Measurements from ENCODE around the gene MTARC2. TPM values are rescaled to one million over a fixed set of nuclear protein-coding genes. Genes with fewer than 3 reads are reported as not detected.
"Not testable (repeated sequence)": the region's sequence is repeated elsewhere in the genome, so short reads cannot be mapped to it uniquely, and the experiment has no call there.

Gene MTARC2
- total and polyA plus RNA-seq, 8 donors = 41.2 to 84.3 (median 80.9) TPM

GRCh38 chr1:220732137-220732536 is 16.0 kb upstream of the MTARC2 start:
- no peaks in the 10 kb centered on the region for H3K36me3 ChIP-seq
- no peaks in the 10 kb centered on the region for H3K9me3 ChIP-seq
- DNase-seq = no peak
- peak overlapping the region; percentile 72 to 81 for H3K27ac ChIP-seq
- TF ChIP-seq CTCF (IDR thresholded peaks at IDR 0.05) = no peak
- H3K4me3 ChIP-seq = no peak overlapping the region
- peaks cover 0 to 18% of the 10 kb centered on the region in 2 donors for H3K4me1 ChIP-seq
- no peak for ATAC-seq
- intact Hi-C loops (cut with DNase I) = loop anchor here in 1 of 2 donors (5.0 kb wide), 1 partner anchor 40 kb away; the partner anchor contains the start of gene C1orf115
- H3K27me3 ChIP-seq = no peaks in the 10 kb centered on the region

GRCh38 chr1:220732621-220733020 is 15.5 kb upstream of the MTARC2 start:
- H3K4me3 ChIP-seq = peak overlapping the region in 1 of 2 donors; percentile 11
- intact Hi-C loops (cut with DNase I) = loop anchor here in 1 of 2 donors (5.0 kb wide), 1 partner anchor 40 kb away; the partner anchor contains the start of gene C1orf115
- TF ChIP-seq CTCF (IDR thresholded peaks at IDR 0.05) = no peak
- H3K27ac ChIP-seq = peak overlapping the region; percentile 72 to 81
- H3K9me3 ChIP-seq = no peaks in the 10 kb centered on the region
- peak; percentile 19 for ATAC-seq
- no peaks in the 10 kb centered on the region for H3K27me3 ChIP-seq
- peaks cover 0 to 18% of the 10 kb centered on the region in 2 donors for H3K4me1 ChIP-seq
- no peak for DNase-seq
- H3K36me3 ChIP-seq = no peaks in the 10 kb centered on the region

- Histone ChIP-seq H3K4me3 (peak overlapping the region in 1 of 2 donors; percentile 11), H3K9me3 (no peaks in the 10 kb centered on the region), H3K27me3 (no peaks in the 10 kb centered on the region), H3K36me3 (no peaks in the 10 kb centered on the region), H3K27ac (peak overlapping the region; percentile 72 to 81), H3K4me1 (peaks cover 0 to 18% of the 10 kb centered on the region in 2 donors)
- peak; percentile 77 to 83 for TF ChIP-seq CTCF (IDR thresholded peaks at IDR 0.05)
- intact Hi-C loops (cut with DNase I) = loop anchor here in 1 of 2 donors (5.0 kb wide), 1 partner anchor 41 kb away; the partner anchor contains the start of gene C1orf115
- peak; percentile 94 for ATAC-seq
- peak; percentile 55 to 88 (median 82) for DNase-seq
Measured at GRCh38 chr1:220733086-220733601, 15.0 kb upstream of the MTARC2 start.

DNA sequence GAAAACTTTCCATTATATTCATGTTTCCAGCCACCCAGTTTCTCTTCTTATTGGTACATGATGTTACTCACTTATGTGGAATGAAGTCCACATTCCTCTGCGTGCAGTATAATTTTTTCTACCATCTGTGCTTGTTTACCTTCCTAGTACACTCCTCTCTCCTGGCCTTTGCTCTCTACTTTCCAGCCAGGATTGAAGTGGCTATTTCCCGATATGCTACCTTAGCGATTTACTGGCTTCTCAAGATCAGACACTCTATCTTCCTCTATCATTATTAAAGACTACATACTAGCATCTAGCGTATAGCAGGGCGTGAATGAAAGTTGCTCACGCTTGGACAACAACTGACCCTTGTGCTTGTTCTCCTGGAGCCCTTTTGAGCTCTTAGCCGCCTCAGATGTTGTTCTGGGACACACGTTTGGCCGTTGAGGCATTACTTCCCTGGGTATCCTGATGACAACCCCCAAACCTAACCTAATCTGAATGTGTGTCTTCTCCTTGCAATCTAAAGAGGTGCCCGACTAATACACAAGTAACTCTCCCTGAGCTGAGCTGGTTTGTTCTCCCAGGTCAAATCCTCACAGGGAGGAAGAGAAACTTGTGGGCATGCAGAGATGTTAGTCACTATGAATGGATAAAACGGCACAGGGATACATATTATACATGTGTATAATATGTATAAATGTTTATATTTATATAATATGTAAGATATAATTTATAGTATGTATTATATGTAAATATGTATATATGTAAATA is 13.4 kb upstream of the MTARC2 start:
- no peaks in the 10 kb centered on the region for H3K27me3 ChIP-seq
- TF ChIP-seq CTCF (IDR thresholded peaks at IDR 0.05) = no peak
- H3K4me1 ChIP-seq = peaks cover 0 to 18% of the 10 kb centered on the region in 2 donors
- H3K9me3 ChIP-seq = no peaks in the 10 kb centered on the region
- DNase-seq (no peak), ATAC-seq (peak; percentile 87)
- no peaks in the 10 kb centered on the region for H3K36me3 ChIP-seq
- intact Hi-C loops (cut with DNase I) = loop anchor here in 1 of 2 donors (5.0 kb wide), 1 partner anchor 42 kb away; the partner anchor contains the start of gene C1orf115
- peak overlapping the region; percentile 31 to 57 for H3K27ac ChIP-seq
- H3K4me3 ChIP-seq = no peak overlapping the region

DNA sequence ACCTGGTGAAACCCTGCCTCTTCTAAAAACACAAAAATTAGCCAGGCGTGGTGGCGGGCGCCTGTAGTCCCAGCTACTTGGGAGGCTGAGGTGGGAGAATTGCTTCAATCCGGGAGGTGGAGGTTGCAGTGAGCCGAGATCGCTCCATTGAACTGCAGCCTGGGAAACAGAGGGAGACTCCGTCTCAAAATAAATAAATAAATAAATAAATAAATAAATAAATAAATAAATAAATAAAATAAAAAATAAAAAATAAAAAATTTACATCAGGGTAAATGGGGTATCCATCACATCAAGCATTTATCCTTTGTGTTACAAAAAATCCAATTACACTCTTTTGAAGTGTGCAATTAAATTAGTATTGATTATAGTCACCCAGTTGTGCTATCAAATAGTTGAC is 11.8 kb upstream of the MTARC2 start:
- H3K4me3 ChIP-seq; intact Hi-C loops (cut with DNase I); H3K27me3 ChIP-seq; DNase-seq; H3K27ac ChIP-seq; ATAC-seq; H3K36me3 ChIP-seq; H3K9me3 ChIP-seq: not testable (repeated sequence)
- H3K4me1 ChIP-seq = peaks cover 0 to 18% of the 10 kb centered on the region in 2 donors
